GM12878 (cell line): Measurements from ENCODE around the gene FJX1. TPM values are rescaled to one million over a fixed set of nuclear protein-coding genes. Genes with fewer than 3 reads are reported as not detected.

Experiments used
- ATAC-seq: fragments of 200-7000 bp; cut with Tn5 transposase; 3 replicates; pipeline ENCODE4 v1.9.1; 2020; ENCODE audit warnings: mild to moderate bottlenecking, moderate library complexity
- BruUV-seq: library from RNA; stranded (reverse); fragments of 400-500 nt; replicated peaks from 2 replicates; lab custom pipeline; 2021; lab: Mats Ljungman, UMichigan
- CTCF ChIA-PET: fragments of 300-600 bp; sonication (Branson Sonifier 250); formaldehyde crosslinking; extraction: SDS; loops from one replicate; lab custom pipeline; 2021; ENCODE audit warnings: inconsistent platforms; lab: Yijun Ruan, JAX
- POLR2A ChIA-PET: fragments of 350-600 bp; formaldehyde crosslinking; extraction: SDS; loops from one replicate; lab custom pipeline; 2021; ENCODE audit warnings: inconsistent platforms; lab: Charles Lee
- RAD21 ChIA-PET: fragments of 300-600 bp; sonication (Branson Sonifier 250); formaldehyde crosslinking; loops from one replicate; lab custom pipeline; 2023; ENCODE audit warnings: antibody characterized with exemption; ENCODE audit not compliant: unreplicated experiment; lab: Charles Lee
- SMC1A ChIA-PET: fragments of 300-600 bp; sonication (Branson Sonifier 250); formaldehyde crosslinking; loops from one replicate; lab custom pipeline; 2023; ENCODE audit not compliant: unreplicated experiment, uncharacterized antibody; lab: Charles Lee
- DNase-seq: peaks from one replicate; pipeline ENCODE4 v3.0.0-alpha.2; 2011; ENCODE audit warnings: low read depth, low spot score
- FAIRE-seq: peaks from 3 replicates; lab custom pipeline; 2011; peaks lifted over from hg19 to GRCh38; lab: Jason Lieb, UNC
- H2AFZ ChIP-seq: 2 replicates; pipeline ENCODE4 v1.6.0; 2011; ENCODE audit warnings: low read depth, low read length, control low read depth; ENCODE audit not compliant: control insufficient read depth
- H3K27ac ChIP-seq: 2 replicates; pipeline ENCODE4 v1.5.1; 2011; ENCODE audit warnings: control low read depth; ENCODE audit not compliant: control insufficient read depth, insufficient read depth
- H3K27me3 ChIP-seq, 2 experiments: replicated peaks in 1 of 2; 2 replicates each; pipeline versions ENCODE4 v1.6.0 to v1.6.1; 2011; ENCODE audit warnings: low read length in 1 of 2; ENCODE audit not compliant: control insufficient read depth in 2 of 2, insufficient read depth in 2 of 2
- H3K36me3 ChIP-seq, 2 experiments: 2 replicates each; pipeline ENCODE4 v1.5.1; 2011; ENCODE audit warnings: low read length in 1 of 2; ENCODE audit not compliant: control insufficient read depth in 2 of 2, insufficient read depth in 2 of 2
- H3K4me1 ChIP-seq: 2 replicates; pipeline ENCODE4 v1.6.1; 2011; ENCODE audit warnings: mild to moderate bottlenecking, low read length, moderate library complexity, mixed read lengths; ENCODE audit not compliant: control insufficient read depth, insufficient read depth
- H3K4me2 ChIP-seq: 2 replicates; pipeline ENCODE4 v1.6.0; 2011; ENCODE audit warnings: control low read depth; ENCODE audit not compliant: control insufficient read depth, insufficient read depth
- H3K4me3 ChIP-seq: fragments of 200-600 bp; sonication (generic); 2 replicates; pipeline ENCODE4 v1.5.1; 2016
- H3K79me2 ChIP-seq: 2 replicates; pipeline ENCODE4 v1.6.0; 2011; ENCODE audit warnings: low read length; ENCODE audit not compliant: control insufficient read depth, insufficient read depth
- H3K9ac ChIP-seq: 2 replicates; pipeline ENCODE4 v1.8.0; 2011; ENCODE audit warnings: low read length, control low read depth, mixed read lengths; ENCODE audit not compliant: control insufficient read depth, insufficient read depth
- H3K9me3 ChIP-seq: replicated peaks from 3 replicates; pipeline ENCODE4 v1.5.1; 2011; ENCODE audit warnings: mild to moderate bottlenecking, low read length; ENCODE audit not compliant: control insufficient read depth, insufficient read depth
- H4K20me1 ChIP-seq: 2 replicates; pipeline ENCODE4 v1.6.0; 2011; ENCODE audit not compliant: control insufficient read depth, insufficient read depth
- CHD2 ChIP-seq: IDR thresholded peaks from 2 replicates; pipeline ENCODE4 v1.6.1; 2011; ENCODE audit warnings: low read depth, low read length, improper control_type of control experiment, borderline replicate concordance
- ESRRA ChIP-seq: IDR thresholded peaks from 2 replicates; pipeline ENCODE4 v1.6.1; 2012; ENCODE audit warnings: mild to moderate bottlenecking, low read length, improper control_type of control experiment
- HDAC6 ChIP-seq: fragments of 200-600 bp; sonication (generic); IDR thresholded peaks from one replicate; pipeline ENCODE4 v1.8.0; 2017; ENCODE audit warnings: antibody characterized with exemption; ENCODE audit not compliant: unreplicated experiment
- KAT2A ChIP-seq: conservative IDR thresholded peaks from 2 replicates; pipeline ENCODE4 v1.6.1; 2011; ENCODE audit warnings: low read depth, low read length; ENCODE audit not compliant: control insufficient read depth
- NRF1 ChIP-seq: conservative IDR thresholded peaks from 2 replicates; pipeline ENCODE4 v1.6.1; 2011; ENCODE audit warnings: mild to moderate bottlenecking, low read depth, low read length, improper control_type of control experiment
- PAX8 ChIP-seq: fragments of 450-650 bp; IDR thresholded peaks from 2 replicates; pipeline ENCODE4 v1.6.1; 2017; ENCODE audit warnings: mild to moderate bottlenecking, moderate library complexity
- RELA ChIP-seq: fragments of 450-650 bp; IDR thresholded peaks from 2 replicates; pipeline ENCODE4 v1.8.0; 2014; ENCODE audit warnings: borderline replicate concordance; ENCODE audit not compliant: partially characterized antibody
- SMAD5 ChIP-seq: IDR thresholded peaks from 2 replicates; pipeline ENCODE4 v1.6.1; 2016; ENCODE audit warnings: antibody characterized with exemption, low read depth
- SMARCA5 ChIP-seq: fragments of 450-650 bp; IDR thresholded peaks from 2 replicates; pipeline ENCODE4 v1.6.1; 2017; ENCODE audit warnings: mild to moderate bottlenecking
- SMC3 ChIP-seq: IDR thresholded peaks from 2 replicates; pipeline ENCODE4 v1.6.1; 2011; ENCODE audit warnings: low read length, improper control_type of control experiment, borderline replicate concordance
- TBL1XR1 ChIP-seq: IDR thresholded peaks from 2 replicates; pipeline ENCODE4 v1.6.1; 2012; ENCODE audit warnings: low read depth, low read length, improper control_type of control experiment
- WGBS: methylation state at CpG from one replicate; pipeline ENCODE4 v1.1.6; 2016; ENCODE audit warnings: low lambda C conversion rate; ENCODE audit not compliant: insufficient replicate concordance, insufficient coverage; ENCODE audit errors: missing lambda C conversion rate; 5-methylcytosine and 5-hydroxymethylcytosine counted together
- in situ Hi-C: fragments of 300-500 bp; cut with MboI; formaldehyde crosslinking; loops from 9 replicates; pipeline ENCODE4 v1.14.3; 2018; ENCODE audit warnings: mixed read lengths
- intact Hi-C: fragments of 100-400 bp; cut with micrococcal nuclease; formaldehyde crosslinking; loops from one replicate; pipeline ENCODE4 v1.14.2; 2022; ENCODE audit not compliant: unreplicated experiment
- polyA plus RNA-seq, 11 experiments: library from polyadenylated mRNA; depleted of rRNA in 4 of 11; unstranded in 6 of 11; stranded (reverse) in 5 of 11; fragments of >200 nt; fragmentation: Nextera tagmentation in 4 of 11; fragmentation: Illumina TruSeq in 1 of 11; extraction: Ambion mirVana in 4 of 11; extraction: Trizol in 1 of 11; gene quantifications; 1 replicate in 1 of 11; 2 replicates in 10 of 11; pipeline versions ENCODE4 v1.2.1 to v1.2.3, GENCODE V29; 2011 to 2016; ENCODE audit warnings: inconsistent platforms in 2 of 11, missing spikeins in 2 of 11, low read depth in 1 of 11
- total RNA-seq, 4 experiments: library from RNA; depleted of rRNA in 3 of 4; stranded (reverse); fragments of >200 nt in 3 of 4; fragmentation: Illumina TruSeq in 1 of 4; extraction: Trizol in 1 of 4; gene quantifications; 2 replicates each; pipeline versions ENCODE4 v1.2.1 to v1.2.3, GENCODE V29; 2013 to 2021
- TF ChIP-seq, protein P1 (sequence below): fragments of 450-650 bp; IDR thresholded peaks from 2 replicates; pipeline ENCODE4 v1.6.1; 2017; ENCODE audit warnings: low read depth, mild to moderate bottlenecking, moderate library complexity
- TF ChIP-seq, protein P2 (sequence below): fragments of 450-650 bp; formaldehyde crosslinking; IDR thresholded peaks from 2 replicates; pipeline ENCODE4 v1.5.0; 2022; ENCODE audit warnings: mild to moderate bottlenecking, missing genetic modification characterization
- TF ChIP-seq, protein P3 (sequence below): fragments of 450-650 bp; IDR thresholded peaks from 2 replicates; pipeline ENCODE4 v1.6.1; 2016; ENCODE audit warnings: mild to moderate bottlenecking

Gene FJX1
- total and polyA plus RNA-seq, 10 of the 15 experiments (the other 5 are each of a cell fraction or from before 2014, with no cell fraction given) = 1.7 to 26.1 (median 10.0) TPM

DNA sequence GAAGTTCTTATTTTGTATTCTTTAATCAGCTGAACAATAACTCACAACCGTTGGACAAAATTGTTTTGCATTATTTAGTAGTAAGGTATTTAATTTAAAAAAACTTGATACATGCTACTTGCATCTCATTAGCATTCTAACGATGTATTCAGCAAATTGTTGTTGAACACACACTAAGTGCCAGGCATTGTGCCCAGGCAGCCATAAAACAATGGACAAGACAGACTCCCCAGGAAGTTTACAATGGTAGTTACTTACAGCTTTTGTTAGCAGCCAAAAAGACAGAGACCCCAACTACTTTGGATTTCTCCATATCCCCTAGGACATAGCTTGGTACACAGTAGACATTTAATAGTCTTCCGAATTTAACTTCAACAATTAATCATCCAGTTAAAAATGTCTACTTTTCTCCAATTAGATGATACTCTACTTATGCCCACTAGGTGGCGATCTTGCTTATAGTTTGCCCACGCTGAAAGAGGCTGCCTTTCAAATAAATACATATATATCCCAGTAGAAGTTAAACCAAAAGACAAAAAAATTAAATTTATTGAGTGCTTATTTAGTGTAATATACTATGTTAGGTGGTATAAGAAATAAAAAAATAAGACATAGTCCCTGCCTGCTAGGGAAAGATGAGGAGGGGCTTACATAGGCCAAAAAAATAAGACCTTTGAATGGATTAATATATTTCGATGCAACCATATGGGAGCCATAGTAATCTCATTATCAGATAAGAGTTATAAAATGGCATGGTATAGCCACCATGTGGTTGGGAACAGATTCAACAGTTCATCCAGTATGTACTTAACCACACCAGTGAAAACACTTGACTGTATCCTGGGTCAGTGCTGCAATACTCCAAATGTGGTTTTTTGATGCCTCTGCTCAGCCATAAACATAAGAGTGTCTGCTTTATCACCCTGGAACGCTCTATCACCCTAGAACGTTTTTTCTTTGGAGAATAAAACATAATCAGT, 2.0 kb upstream of the FJX1 start:
- peaks cover 8% of the 10 kb centered on the region; the same call in 1 of the 2 replicates for H3K4me1 ChIP-seq
- ChIA-PET SMC1A (interaction anchor here (0.8 to 3.1 kb wide), 15 partner anchors 10 to 650 kb away, joined by 3 to 18 read pairs (median 3); no protein-coding TSS in a partner anchor), CTCF (interaction anchor here (0.6 to 3.6 kb wide), 27 partner anchors 8 to 863 kb away, joined by 3 to 39 read pairs (median 4); no protein-coding TSS in a partner anchor), POLR2A (interaction anchor here (0.6 kb wide), 1 partner anchor 206 kb away, joined by 3 read pairs; no protein-coding TSS in a partner anchor), RAD21 (interaction anchor here (0.6 to 5.0 kb wide), 5 partner anchors 205 to 650 kb away, joined by 3 to 41 read pairs (median 3); no protein-coding TSS in a partner anchor)
- no peak overlapping the region for H3K9ac ChIP-seq
- no peak overlapping the region for H2AFZ ChIP-seq
- FAIRE-seq = peak; percentile 95
- no peaks in the 10 kb centered on the region; a peak in 2 of 4 replicates for H3K27me3 ChIP-seq
- no peaks in the 10 kb centered on the region for H3K36me3 ChIP-seq
- DNase-seq = no peak
- WGBS = 20% methylated on average over 8 of the region's 8 CpGs
- in situ Hi-C loops (loop anchor here (5.0 kb wide), 1 partner anchor 651 kb away; no protein-coding TSS in a partner anchor), intact Hi-C loops (loop anchor here (1.0 to 10.0 kb wide), 10 partner anchors 100 to 650 kb away; partner anchors contain the start of gene LDLRAD3)
- peak; percentile 22 for ATAC-seq
- H3K4me2 ChIP-seq = no peak overlapping the region
- no peak overlapping the region for H3K27ac ChIP-seq
- H3K4me3 ChIP-seq = no peak overlapping the region
- H4K20me1 ChIP-seq = no peaks in the 10 kb centered on the region
- BruUV-seq = no TSS peak
- H3K79me2 ChIP-seq = peaks cover 6% of the 10 kb centered on the region; the same call in 1 of the 2 replicates
- H3K9me3 ChIP-seq = no peaks in the 10 kb centered on the region
- TF ChIP-seq, protein P1, sequence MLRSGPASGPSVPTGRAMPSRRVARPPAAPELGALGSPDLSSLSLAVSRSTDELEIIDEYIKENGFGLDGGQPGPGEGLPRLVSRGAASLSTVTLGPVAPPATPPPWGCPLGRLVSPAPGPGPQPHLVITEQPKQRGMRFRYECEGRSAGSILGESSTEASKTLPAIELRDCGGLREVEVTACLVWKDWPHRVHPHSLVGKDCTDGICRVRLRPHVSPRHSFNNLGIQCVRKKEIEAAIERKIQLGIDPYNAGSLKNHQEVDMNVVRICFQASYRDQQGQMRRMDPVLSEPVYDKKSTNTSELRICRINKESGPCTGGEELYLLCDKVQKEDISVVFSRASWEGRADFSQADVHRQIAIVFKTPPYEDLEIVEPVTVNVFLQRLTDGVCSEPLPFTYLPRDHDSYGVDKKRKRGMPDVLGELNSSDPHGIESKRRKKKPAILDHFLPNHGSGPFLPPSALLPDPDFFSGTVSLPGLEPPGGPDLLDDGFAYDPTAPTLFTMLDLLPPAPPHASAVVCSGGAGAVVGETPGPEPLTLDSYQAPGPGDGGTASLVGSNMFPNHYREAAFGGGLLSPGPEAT = no peak
- TF ChIP-seq SMAD5 (no peak), KAT2A (no peak), SMC3 (peak; percentile 87), SMARCA5 (no peak), PAX8 (no peak), TBL1XR1 (no peak), ESRRA (no peak), RELA (no peak), NRF1 (no peak), CHD2 (no peak), HDAC6 (no peak)
- TF ChIP-seq, protein P2, sequence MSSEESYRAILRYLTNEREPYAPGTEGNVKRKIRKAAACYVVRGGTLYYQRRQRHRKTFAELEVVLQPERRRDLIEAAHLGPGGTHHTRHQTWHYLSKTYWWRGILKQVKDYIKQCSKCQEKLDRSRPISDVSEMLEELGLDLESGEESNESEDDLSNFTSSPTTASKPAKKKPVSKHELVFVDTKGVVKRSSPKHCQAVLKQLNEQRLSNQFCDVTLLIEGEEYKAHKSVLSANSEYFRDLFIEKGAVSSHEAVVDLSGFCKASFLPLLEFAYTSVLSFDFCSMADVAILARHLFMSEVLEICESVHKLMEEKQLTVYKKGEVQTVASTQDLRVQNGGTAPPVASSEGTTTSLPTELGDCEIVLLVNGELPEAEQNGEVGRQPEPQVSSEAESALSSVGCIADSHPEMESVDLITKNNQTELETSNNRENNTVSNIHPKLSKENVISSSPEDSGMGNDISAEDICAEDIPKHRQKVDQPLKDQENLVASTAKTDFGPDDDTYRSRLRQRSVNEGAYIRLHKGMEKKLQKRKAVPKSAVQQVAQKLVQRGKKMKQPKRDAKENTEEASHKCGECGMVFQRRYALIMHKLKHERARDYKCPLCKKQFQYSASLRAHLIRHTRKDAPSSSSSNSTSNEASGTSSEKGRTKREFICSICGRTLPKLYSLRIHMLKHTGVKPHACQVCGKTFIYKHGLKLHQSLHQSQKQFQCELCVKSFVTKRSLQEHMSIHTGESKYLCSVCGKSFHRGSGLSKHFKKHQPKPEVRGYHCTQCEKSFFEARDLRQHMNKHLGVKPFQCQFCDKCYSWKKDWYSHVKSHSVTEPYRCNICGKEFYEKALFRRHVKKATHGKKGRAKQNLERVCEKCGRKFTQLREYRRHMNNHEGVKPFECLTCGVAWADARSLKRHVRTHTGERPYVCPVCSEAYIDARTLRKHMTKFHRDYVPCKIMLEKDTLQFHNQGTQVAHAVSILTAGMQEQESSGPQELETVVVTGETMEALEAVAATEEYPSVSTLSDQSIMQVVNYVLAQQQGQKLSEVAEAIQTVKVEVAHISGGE (CRISPR knock-in tag) = no peak
- TF ChIP-seq, protein P3, sequence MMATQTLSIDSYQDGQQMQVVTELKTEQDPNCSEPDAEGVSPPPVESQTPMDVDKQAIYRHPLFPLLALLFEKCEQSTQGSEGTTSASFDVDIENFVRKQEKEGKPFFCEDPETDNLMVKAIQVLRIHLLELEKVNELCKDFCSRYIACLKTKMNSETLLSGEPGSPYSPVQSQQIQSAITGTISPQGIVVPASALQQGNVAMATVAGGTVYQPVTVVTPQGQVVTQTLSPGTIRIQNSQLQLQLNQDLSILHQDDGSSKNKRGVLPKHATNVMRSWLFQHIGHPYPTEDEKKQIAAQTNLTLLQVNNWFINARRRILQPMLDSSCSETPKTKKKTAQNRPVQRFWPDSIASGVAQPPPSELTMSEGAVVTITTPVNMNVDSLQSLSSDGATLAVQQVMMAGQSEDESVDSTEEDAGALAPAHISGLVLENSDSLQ = peak; percentile 59; the same call in 1 of the 2 replicates
